OCI-LY7 (cell line): ENCODE data around the gene SLC13A5. TPM values are rescaled to one million over a fixed set of nuclear protein-coding genes. Genes with fewer than 3 reads are reported as not detected.

Experiments
- BruUV-seq: library from RNA; stranded (reverse); fragments of 400-500 nt; replicated peaks from 2 replicates; lab custom pipeline; 2021; lab: Mats Ljungman, UMichigan
- CTCF ChIA-PET: fragments of 300-600 bp; sonication (Branson Sonifier 250); formaldehyde crosslinking; loops from one replicate; lab custom pipeline; 2022; ENCODE audit warnings: antibody characterized with exemption; ENCODE audit not compliant: unreplicated experiment; lab: Charles Lee
- POLR2A ChIA-PET: fragments of 300-600 bp; sonication (Branson Sonifier 250); formaldehyde crosslinking; loops from one replicate; lab custom pipeline; 2022; ENCODE audit warnings: antibody characterized with exemption; lab: Charles Lee
- DNase-seq: peaks from one replicate; pipeline ENCODE4 v3.0.0-alpha.2; 2015; ENCODE audit warnings: low spot score
- H2AFZ ChIP-seq: fragments of 200-600 bp; sonication (generic), shearing (Covaris generic); 2 replicates; pipeline ENCODE4 v1.6.1; 2014; ENCODE audit warnings: mild to moderate bottlenecking, antibody characterized with exemption, low read length, moderate library complexity
- H3K27ac ChIP-seq: fragments of 200-600 bp; sonication (generic); 2 replicates; pipeline ENCODE4 v1.5.1; 2014; ENCODE audit warnings: mixed run types, low read depth, mild to moderate bottlenecking, moderate library complexity, low read length, inconsistent platforms; ENCODE audit not compliant: poor library complexity, severe bottlenecking
- H3K36me3 ChIP-seq: fragments of 200-600 bp; sonication (generic); 2 replicates; pipeline ENCODE4 v1.6.1; 2014; ENCODE audit warnings: mild to moderate bottlenecking, antibody characterized with exemption, low read length, moderate library complexity, mixed read lengths; ENCODE audit not compliant: insufficient read depth
- H3K4me1 ChIP-seq: fragments of 200-600 bp; sonication (generic); 2 replicates; pipeline ENCODE4 v1.5.1; 2014; ENCODE audit warnings: mild to moderate bottlenecking, low read length; ENCODE audit not compliant: insufficient read depth, poor library complexity, severe bottlenecking
- H3K4me2 ChIP-seq: fragments of 200-600 bp; sonication (generic); 2 replicates; pipeline ENCODE4 v1.6.1; 2014; ENCODE audit warnings: mild to moderate bottlenecking, low read length
- H3K4me3 ChIP-seq: fragments of 200-600 bp; sonication (generic); 2 replicates; pipeline ENCODE4 v1.5.1; 2014; ENCODE audit warnings: mild to moderate bottlenecking, low read depth, low read length; ENCODE audit not compliant: poor library complexity, severe bottlenecking
- H3K79me2 ChIP-seq: fragments of 200-600 bp; sonication (generic); 2 replicates; pipeline ENCODE4 v1.6.1; 2016; ENCODE audit warnings: low read depth, mild to moderate bottlenecking, low read length, moderate library complexity, mixed read lengths; ENCODE audit not compliant: insufficient read depth
- H3K9me2 ChIP-seq: fragments of 200-600 bp; sonication (generic); 2 replicates; pipeline ENCODE4 v1.6.1; 2016; ENCODE audit warnings: mild to moderate bottlenecking, low read length, mixed read lengths; ENCODE audit not compliant: insufficient read depth
- H3K9me3 ChIP-seq: fragments of 200-600 bp; sonication (generic); 2 replicates; pipeline ENCODE4 v1.6.1; 2014; ENCODE audit warnings: mild to moderate bottlenecking, mixed run types, low read length, mixed read lengths
- H4K20me1 ChIP-seq: fragments of 200-600 bp; sonication (generic); 2 replicates; pipeline ENCODE4 v1.6.1; 2014; ENCODE audit warnings: mild to moderate bottlenecking, antibody characterized with exemption, low read length, moderate library complexity, mixed read lengths; ENCODE audit not compliant: insufficient read depth
- CTCF ChIP-seq: fragments of 200-600 bp; sonication (generic); conservative IDR thresholded peaks from 2 replicates; pipeline ENCODE4 v1.5.1; 2014; ENCODE audit warnings: mild to moderate bottlenecking, antibody characterized with exemption, low read length, moderate library complexity, mixed read lengths
- EZH2phosphoT487 ChIP-seq: fragments of 200-600 bp; sonication (generic); IDR thresholded peaks from 2 replicates; pipeline ENCODE4 v1.6.1; 2018; ENCODE audit warnings: low read depth, borderline replicate concordance, mild to moderate bottlenecking, mixed run types, antibody characterized with exemption, low read length, moderate library complexity, mixed read lengths
- intact Hi-C: fragments of 100-400 bp; cut with micrococcal nuclease; formaldehyde crosslinking; loops from one replicate; pipeline ENCODE4 v1.10.0; 2022; ENCODE audit not compliant: unreplicated experiment
- total RNA-seq, 2 experiments: library from RNA; depleted of rRNA in 1 of 2; stranded (reverse); fragments of >200 nt in 1 of 2; shearing (Covaris generic) in 1 of 2; gene quantifications; 2 replicates each; pipeline ENCODE4 v1.2.3, GENCODE V29; 2014 to 2022

SLC13A5 gene
- total RNA-seq, 2 experiments from 2014 or later: not detected

GRCh38 chr17:6703751-6704150 lies 9.4 kb downstream of the SLC13A5 start:
- Histone ChIP-seq H3K36me3 (no peaks in the 10 kb centered on the region), H3K9me2 (no peaks in the 10 kb centered on the region), H4K20me1 (no peaks in the 10 kb centered on the region), H3K4me3 (no peak overlapping the region), H3K4me1 (no peaks in the 10 kb centered on the region), H2AFZ (no peak overlapping the region), H3K9me3 (no peaks in the 10 kb centered on the region), H3K4me2 (no peak overlapping the region), H3K27ac (no peak overlapping the region), H3K79me2 (no peaks in the 10 kb centered on the region)
- intact Hi-C loops: no loop called here
- BruUV-seq: no TSS peak
- ChIA-PET POLR2A (no interaction called here), CTCF (no interaction called here)
- DNase-seq: no peak
- TF ChIP-seq CTCF: no peak

GRCh38 chr17:6702567-6703215 lies 10.5 kb downstream of the SLC13A5 start:
- no peaks in the 10 kb centered on the region for H3K4me1 ChIP-seq
- H3K79me2 ChIP-seq: no peaks in the 10 kb centered on the region
- H3K27ac ChIP-seq: no peak overlapping the region
- intact Hi-C loops: no loop called here
- H3K9me3 ChIP-seq: no peaks in the 10 kb centered on the region
- H3K4me3 ChIP-seq: no peak overlapping the region
- no peak for TF ChIP-seq CTCF
- TF ChIP-seq EZH2phosphoT487: no peak
- POLR2A ChIA-PET: no interaction called here
- no peaks in the 10 kb centered on the region for H3K9me2 ChIP-seq
- CTCF ChIA-PET: no interaction called here
- no peaks in the 10 kb centered on the region for H4K20me1 ChIP-seq
- no peak overlapping the region for H2AFZ ChIP-seq
- no TSS peak for BruUV-seq
- no peaks in the 10 kb centered on the region for H3K36me3 ChIP-seq
- DNase-seq: no peak
- H3K4me2 ChIP-seq: no peak overlapping the region

DNA sequence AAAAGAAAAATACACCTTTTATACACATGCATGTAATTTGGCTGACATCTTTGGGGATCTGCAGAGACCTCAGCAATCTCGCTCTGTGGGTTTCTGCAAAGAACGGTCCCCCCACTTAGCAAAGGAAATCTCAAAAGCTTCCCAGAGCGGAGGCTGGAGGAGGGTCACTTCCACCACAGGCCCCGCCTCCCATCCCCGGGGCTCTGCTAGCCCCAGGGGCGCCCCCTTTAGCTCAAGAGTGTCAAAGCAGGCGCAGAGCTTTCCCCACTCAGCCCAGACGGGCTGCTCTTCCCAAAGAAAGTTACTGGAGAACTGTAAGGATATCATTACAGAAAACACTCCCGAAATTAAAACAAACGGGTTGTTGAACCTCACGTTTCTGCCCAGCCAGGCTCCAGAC lies 11.4 kb downstream of the SLC13A5 start:
- no peaks in the 10 kb centered on the region for H3K9me3 ChIP-seq
- no peaks in the 10 kb centered on the region for H3K36me3 ChIP-seq
- peak; percentile 53 for DNase-seq
- ChIA-PET POLR2A (no interaction called here), CTCF (no interaction called here)
- H2AFZ ChIP-seq: 0 out of 2 replicates have a peak overlapping the region, but pooled peaks have one; percentile 10
- no peak overlapping the region for H3K4me3 ChIP-seq
- H3K4me2 ChIP-seq: no peak overlapping the region
- no TSS peak for BruUV-seq
- intact Hi-C loops: no loop called here
- H4K20me1 ChIP-seq: no peaks in the 10 kb centered on the region
- no peaks in the 10 kb centered on the region for H3K79me2 ChIP-seq
- TF ChIP-seq EZH2phosphoT487: no peak
- peak; percentile 72 for TF ChIP-seq CTCF
- H3K9me2 ChIP-seq: no peaks in the 10 kb centered on the region
- H3K27ac ChIP-seq: no peak overlapping the region
- H3K4me1 ChIP-seq: no peaks in the 10 kb centered on the region
